ENCODE results near the gene PPA1.
"Not testable (repeated sequence)": the region's sequence is repeated elsewhere in the genome, so short reads cannot be mapped to it uniquely, and the experiment has no call there.

Gene PPA1

DNA sequence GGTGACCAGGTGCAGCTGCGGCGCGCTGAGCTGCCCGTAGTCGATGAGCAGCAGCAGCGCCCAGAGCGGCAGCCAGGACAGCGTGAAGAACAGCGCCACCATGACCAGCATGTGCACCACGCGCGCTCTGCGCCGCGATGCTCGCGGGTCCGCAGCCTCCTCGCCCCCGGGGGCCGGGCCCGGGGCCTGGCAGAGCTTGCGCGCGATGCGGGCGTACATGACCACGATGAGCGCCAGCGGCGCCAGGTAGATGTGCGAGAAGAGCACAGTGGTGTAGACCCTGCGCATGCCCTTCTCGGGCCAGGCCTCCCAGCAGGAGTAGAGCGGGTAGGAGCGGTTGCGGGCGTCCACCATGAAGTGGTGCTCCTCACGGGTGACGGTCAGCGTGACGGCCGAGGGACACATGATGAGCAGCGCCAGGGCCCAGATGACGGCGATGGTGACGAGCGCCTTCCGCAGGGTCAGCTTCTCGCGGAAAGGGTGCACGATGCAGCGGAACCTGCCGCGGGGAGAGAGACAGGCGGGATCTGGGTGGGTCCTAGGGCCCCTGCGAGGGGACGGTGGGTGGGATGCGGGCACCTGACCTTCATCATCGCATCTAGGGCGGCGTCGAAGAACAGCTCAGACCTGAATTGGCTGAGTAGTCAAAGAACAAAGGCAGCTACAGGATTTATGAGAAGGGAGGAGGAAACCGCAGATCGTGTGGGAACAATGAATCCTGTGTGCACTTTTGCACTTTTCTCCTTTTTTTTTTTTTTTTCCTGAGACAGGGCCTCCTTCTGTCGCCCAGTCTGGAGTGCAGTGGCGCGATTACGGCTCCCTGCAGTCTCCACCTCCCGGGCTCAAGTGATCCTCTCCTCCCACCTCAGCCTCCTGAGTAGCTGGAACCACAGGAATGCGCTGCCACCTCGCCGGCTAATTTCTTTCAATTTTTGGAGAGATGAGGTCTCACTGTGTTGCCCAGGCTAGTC is 22.4 kb upstream of the PPA1 start:
- DNase-seq (ENCODE audit: low read depth in 2 of 3, low spot score in 2 of 3) = no peak

DNA sequence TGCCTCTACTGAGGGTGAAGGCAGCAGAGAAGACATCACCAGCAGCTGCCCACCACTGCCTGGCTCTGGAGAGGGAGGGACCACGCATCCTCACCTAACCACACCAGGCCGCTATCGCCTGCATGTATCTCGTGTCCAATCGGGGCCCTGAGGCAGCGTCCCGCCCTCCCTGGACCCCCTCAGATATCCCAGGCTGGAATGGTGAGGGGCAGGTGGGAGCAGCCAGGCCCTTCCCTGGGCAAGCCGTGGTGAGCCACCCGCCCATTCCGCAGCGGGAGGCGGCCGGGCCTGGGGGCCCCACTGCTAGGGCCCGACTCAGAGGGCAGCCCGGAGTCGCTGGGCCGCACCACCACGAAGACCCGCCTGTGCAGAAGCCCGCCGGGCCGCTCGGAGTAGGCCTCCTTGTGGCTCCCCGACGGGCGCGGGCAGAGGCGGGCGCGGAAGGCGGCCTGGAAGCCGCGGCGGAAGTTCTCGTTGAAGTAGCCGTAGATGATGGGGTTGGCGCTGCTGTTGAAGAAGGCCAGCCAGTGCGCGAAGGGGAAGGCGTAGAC is 21.6 kb upstream of the PPA1 start:
- DNase-seq (ENCODE audit: low read depth in 2 of 3, low spot score in 2 of 3) = no peak

- no peak for DNase-seq (ENCODE audit: low read depth in 2 of 3, low spot score in 2 of 3)
These were observed 20.9 kb upstream of the PPA1 start for GRCh38 chr10:70253878-70254765.

- DNase-seq (ENCODE audit: low read depth in 2 of 3, low spot score in 2 of 3) = no peak
These were observed 17.9 kb upstream of the PPA1 start for GRCh38 chr10:70250961-70251680.

GRCh38 chr10:70247360-70247759 is 14.1 kb upstream of the PPA1 start:
- DNase-seq (ENCODE audit: low read depth in 2 of 3, low spot score in 2 of 3) = no peak

GRCh38 chr10:70241081-70241480 is 7.9 kb upstream of the PPA1 start:
- no peak for DNase-seq (ENCODE audit: low read depth in 2 of 3, low spot score in 2 of 3)

- not testable (repeated sequence) for DNase-seq (ENCODE audit: low read depth in 2 of 3, low spot score in 2 of 3)
These were observed 6.8 kb upstream of the PPA1 start for GRCh38 chr10:70239986-70240385.

DNA sequence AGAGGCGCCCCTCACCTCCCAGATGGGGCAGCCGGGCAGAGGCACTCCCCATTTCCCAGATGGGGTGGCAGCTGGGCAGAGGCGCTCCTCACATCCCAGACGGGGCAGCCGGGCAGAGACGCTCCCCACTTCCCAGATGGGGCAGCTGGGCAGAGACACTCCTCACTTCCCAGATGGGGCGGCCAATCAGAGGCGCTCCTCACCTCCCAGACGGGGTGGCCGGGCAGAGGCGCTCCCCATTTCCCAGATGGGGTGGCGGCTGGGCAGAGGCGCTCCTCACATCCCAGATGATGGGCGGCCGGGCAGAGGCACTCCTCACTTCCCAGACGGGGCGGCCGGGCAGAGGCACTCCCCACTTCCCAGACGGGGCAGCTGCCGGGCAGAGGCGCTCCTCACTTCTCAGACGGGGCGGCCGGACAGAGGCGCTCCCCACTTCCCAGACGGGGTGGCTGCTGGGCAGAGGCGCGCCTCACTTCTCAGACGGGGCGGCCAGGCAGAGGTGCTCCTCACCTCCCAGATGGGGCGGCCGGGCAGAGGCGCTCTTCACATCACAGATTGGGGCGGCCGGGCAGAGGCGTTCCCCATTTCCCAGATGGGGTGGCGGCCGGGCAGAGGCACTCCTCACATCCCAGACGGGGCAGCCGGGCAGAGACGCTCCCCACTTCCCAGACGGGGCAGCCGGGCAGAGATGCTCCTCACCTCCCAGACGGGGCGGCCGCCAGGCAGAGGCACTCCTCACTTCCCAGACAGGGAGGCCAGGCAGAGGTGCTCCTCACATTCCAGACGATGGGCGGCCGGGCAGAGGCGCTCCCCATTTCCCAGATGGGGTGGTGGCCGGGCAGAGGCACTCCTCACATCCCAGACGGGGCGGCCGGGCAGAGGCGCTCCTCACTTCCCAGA is 6.1 kb upstream of the PPA1 start:
- not testable (repeated sequence) for DNase-seq (ENCODE audit: low read depth in 2 of 3, low spot score in 2 of 3)

DNA sequence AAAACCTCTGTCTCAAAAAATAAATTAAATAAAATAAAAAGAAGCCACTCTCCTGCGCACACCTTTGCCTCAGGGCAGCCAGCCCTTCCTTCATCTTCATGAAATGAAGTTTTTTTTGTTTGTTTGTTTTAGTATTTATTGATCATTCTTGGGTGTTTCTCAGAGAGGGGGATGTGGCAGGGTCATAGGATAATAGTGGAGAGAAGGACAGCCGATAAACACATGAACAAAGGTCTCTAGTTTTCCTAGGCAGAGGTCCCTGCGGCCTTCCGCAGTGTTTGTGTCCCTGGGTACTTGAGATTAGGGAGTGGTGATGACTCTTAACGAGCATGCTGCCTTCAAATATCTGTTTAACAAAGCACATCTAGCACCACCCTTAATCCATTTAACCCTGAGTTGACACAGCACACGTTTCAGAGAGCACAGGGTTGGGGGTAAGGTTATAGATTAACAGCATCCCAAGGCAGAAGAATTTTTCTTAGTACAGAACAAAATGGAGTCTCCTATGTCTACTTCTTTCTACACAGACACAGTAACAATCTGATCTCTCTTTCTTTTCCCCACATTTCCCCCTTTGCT is 4.8 kb upstream of the PPA1 start:
- not testable (repeated sequence) for DNase-seq (ENCODE audit: low read depth in 2 of 3, low spot score in 2 of 3)

DNA sequence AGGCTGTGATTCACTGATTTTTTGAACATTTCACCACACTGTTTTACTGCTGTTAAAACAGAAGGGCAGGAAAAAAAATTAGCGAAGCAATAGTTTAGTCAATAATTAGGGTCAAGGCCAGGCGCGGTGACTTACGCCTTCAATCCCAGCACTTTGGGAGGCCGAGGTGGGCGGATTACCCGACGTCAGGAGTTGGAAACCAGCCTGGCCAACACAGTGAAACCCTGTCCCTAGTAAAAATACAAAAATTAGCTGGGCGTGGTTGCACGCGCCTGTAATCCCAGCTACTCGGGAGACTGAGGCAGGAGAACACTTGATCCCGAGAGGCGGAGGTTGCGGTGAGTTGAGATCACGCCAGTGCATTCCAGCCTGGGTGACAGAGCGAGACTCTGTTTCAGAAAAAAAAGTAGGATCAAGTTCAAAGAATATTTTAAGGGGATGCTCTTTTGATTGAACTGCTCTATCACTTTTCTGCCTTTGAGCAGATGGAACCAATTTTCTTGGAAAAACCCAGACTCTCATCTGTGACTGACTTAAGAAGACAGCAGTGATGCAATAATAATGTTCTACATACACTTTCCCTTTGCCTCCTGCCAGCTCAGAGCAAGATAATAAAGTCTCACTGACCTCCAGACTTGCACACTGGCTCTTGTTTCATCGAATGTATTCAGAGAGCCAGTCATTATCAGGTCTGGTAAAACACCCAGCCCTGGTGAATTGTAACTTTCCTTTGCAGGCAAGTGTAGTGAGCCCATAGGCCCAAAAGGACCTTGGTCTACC is 1.6 kb upstream of the PPA1 start:
- DNase-seq (ENCODE audit: low read depth in 2 of 3, low spot score in 2 of 3) = no peak

DNA sequence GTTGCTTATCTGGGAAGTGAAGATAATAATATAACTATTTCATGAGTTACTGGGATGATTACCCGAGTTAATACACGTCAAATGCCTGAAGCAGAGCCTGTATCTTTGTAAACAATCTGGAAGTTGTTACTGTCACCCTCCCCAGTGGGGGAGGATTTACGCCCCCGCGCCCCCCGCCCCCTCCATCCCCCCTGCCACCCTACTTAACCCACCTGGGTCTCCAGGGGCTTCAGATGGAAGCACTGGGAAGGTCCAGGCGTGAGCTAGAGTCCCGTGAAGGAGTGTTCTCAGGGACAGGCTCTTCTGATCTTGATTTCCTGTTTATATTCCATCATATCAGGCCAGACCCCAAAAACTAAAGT is 691 bp upstream of the PPA1 start:
- no peak for DNase-seq (ENCODE audit: low read depth in 2 of 3, low spot score in 2 of 3)

GRCh38 chr10:70232859-70233108 is 445 bp downstream of the PPA1 start:
- DNase-seq (ENCODE audit: low read depth in 2 of 3, low spot score in 2 of 3) = peak in 2 of 3 experiments; percentile 6 to 37

- DNase-seq (ENCODE audit: low read depth in 2 of 3, low spot score in 2 of 3) = peak in 2 of 3 experiments; percentile 8 to 19
These were observed 922 bp downstream of the PPA1 start for GRCh38 chr10:70232155-70232858.

DNA sequence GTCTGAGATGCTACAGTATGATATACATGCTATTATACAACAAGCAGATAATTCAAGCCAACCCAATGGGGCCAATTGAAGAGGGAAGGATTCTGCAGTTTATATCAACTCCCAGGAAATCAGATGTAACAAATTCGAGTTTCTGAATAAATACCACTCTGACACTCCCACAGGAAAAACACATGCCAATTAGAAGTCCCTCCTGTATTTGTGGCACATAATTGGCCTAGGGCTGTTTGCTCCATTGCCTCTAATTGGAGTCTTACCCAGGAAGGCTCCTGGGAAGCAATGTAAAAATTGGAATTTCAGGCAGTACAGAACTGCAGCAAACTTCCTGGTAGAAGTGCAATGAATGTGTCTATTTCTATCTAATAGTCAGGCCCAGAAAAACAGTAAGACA is 4.7 kb downstream of the PPA1 start:
- DNase-seq (ENCODE audit: low read depth in 2 of 3, low spot score in 2 of 3) = no peak

- no peak for DNase-seq (ENCODE audit: low read depth in 2 of 3, low spot score in 2 of 3)
These were observed 5.5 kb downstream of the PPA1 start for GRCh38 chr10:70227548-70228320.

GRCh38 chr10:70223728-70224127 is 9.5 kb downstream of the PPA1 start:
- DNase-seq (ENCODE audit: low read depth in 2 of 3, low spot score in 2 of 3) = no peak

GRCh38 chr10:70222811-70223447 is 10.3 kb downstream of the PPA1 start:
- not testable (repeated sequence) for DNase-seq (ENCODE audit: low read depth in 2 of 3, low spot score in 2 of 3)

All from activated CD8-positive, alpha-beta memory T cell treated with anti-CD3 and anti-CD28 coated beads for 48 hours (primary cell).